Lower leg skin (tissue), 3 donors: ENCODE data around the gene GPD2.

Experiments
- POLR2A ChIP-seq, 2 donors: fragments of 450-650 bp; IDR thresholded peaks; one replicate each; pipeline ENCODE4 v1.6.1; 2016 to 2017; ENCODE audit warnings: antibody characterized with exemption in 2 of 2, mild to moderate bottlenecking in 1 of 2, moderate library complexity in 1 of 2
- TF ChIP-seq, protein P1 (sequence below), 3 donors: fragments of 450-650 bp; IDR thresholded peaks; one replicate each; pipeline ENCODE4 v1.5.1; 2016; ENCODE audit warnings: antibody characterized with exemption in 3 of 3, mild to moderate bottlenecking in 3 of 3, moderate library complexity in 2 of 3

DNA sequence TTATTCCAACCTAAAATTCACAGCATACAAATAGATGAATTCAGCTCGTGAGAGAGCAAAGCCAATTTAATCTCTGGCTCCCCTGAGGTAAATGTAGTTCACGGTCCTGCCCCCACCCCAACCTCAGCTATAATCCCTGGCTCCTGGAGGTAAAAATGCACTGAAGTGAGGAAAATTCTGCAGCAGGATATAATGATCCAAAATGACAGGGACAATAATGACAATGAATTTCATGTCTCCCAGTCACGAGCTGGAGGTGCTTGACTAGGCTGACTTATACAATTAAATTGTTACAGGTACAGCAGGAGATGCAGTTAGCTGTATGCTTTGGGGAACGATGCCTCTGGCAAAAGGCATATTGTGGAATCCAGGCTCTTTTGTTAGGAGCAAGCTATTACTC is 82.0 kb downstream of the GPD2 start:
- TF ChIP-seq POLR2A (IDR thresholded peaks at IDR 0.05), result no peak
- TF ChIP-seq, protein P1, sequence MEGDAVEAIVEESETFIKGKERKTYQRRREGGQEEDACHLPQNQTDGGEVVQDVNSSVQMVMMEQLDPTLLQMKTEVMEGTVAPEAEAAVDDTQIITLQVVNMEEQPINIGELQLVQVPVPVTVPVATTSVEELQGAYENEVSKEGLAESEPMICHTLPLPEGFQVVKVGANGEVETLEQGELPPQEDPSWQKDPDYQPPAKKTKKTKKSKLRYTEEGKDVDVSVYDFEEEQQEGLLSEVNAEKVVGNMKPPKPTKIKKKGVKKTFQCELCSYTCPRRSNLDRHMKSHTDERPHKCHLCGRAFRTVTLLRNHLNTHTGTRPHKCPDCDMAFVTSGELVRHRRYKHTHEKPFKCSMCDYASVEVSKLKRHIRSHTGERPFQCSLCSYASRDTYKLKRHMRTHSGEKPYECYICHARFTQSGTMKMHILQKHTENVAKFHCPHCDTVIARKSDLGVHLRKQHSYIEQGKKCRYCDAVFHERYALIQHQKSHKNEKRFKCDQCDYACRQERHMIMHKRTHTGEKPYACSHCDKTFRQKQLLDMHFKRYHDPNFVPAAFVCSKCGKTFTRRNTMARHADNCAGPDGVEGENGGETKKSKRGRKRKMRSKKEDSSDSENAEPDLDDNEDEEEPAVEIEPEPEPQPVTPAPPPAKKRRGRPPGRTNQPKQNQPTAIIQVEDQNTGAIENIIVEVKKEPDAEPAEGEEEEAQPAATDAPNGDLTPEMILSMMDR (IDR thresholded peaks at IDR 0.05), result no peak
